Suppressor macrophage treated with lipopolysaccharide for 4 hours (primary cell): ENCODE measurements around the gene RNU6-9.
A peak's percentile ranks its signal among the peaks of the same experiment; 100 is the strongest.
"Not testable (repeated sequence)": the region's sequence is repeated elsewhere in the genome, so short reads cannot be mapped to it uniquely, and the experiment has no call there.

Source experiments
- DNase-seq: peaks from one replicate; pipeline ENCODE4 v3.0.0-alpha.2; 2020

RNU6-9 gene

GRCh38 chr19:892894-893689 is at the start of gene RNU6-9, which contains the start of gene MED16:
Gene RNU6-9, plus strand, starts transcription at chr19:893484.
Gene MED16, minus strand, starts transcription at chr19:893187. Its CDS starts 2,056 bp downstream, at chr19:891131.
- DNase-seq, result peak; percentile 97

- DNase-seq, result no peak
Observed at GRCh38 chr19:843836-844545, 49.3 kb upstream of the RNU6-9 start.

GRCh38 chr19:844546-844971 is 48.7 kb upstream of the RNU6-9 start:
- DNase-seq, result no peak

GRCh38 chr19:845707-846521 is 47.4 kb upstream of the RNU6-9 start:
- DNase-seq, result no peak

- no peak for DNase-seq
Observed at GRCh38 chr19:848386-848921, 44.8 kb upstream of the RNU6-9 start.

GRCh38 chr19:849195-849594 is 44.1 kb upstream of the RNU6-9 start:
- DNase-seq, result not testable (repeated sequence)

DNA sequence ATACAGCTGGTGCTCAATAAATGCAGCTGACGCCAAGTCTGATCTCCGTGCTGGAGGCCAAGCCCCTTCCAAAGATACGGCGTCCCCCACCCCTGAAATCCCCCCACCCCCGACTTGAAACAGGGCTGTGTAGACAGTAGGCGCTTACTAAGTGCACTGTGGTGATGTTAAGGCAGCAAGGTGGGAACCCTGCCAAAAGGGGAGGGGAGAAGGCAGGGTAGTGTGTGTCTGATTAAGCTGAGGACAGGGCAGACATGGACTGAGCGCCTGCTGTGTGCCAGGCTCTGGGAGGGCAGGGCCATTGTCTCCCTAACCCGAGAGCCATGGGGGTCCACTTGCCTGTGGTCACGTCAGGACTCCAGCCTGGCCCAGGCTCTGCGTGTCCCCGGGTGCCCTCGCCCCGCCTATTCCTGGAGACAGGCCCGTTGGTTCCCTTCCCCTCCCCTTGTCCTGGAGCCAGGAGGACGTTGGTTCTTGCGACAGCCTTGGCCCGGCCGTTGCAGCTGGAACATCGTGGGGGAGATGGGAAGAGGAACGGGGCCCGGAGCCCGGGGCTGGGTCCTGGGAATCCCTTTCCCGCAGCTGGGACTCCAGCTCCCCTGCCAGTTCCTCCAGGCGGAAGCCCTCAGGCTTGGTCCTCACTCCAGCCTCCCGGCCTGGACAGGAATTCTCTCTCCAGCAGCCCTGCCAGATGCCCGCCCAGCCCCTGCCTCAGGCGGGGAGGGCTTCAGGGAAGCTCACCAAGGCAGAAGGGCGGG is 42.9 kb upstream of the RNU6-9 start:
- peak; percentile 81 for DNase-seq

- DNase-seq, result no peak
Observed at GRCh38 chr19:850979-851335, 42.3 kb upstream of the RNU6-9 start.

DNA sequence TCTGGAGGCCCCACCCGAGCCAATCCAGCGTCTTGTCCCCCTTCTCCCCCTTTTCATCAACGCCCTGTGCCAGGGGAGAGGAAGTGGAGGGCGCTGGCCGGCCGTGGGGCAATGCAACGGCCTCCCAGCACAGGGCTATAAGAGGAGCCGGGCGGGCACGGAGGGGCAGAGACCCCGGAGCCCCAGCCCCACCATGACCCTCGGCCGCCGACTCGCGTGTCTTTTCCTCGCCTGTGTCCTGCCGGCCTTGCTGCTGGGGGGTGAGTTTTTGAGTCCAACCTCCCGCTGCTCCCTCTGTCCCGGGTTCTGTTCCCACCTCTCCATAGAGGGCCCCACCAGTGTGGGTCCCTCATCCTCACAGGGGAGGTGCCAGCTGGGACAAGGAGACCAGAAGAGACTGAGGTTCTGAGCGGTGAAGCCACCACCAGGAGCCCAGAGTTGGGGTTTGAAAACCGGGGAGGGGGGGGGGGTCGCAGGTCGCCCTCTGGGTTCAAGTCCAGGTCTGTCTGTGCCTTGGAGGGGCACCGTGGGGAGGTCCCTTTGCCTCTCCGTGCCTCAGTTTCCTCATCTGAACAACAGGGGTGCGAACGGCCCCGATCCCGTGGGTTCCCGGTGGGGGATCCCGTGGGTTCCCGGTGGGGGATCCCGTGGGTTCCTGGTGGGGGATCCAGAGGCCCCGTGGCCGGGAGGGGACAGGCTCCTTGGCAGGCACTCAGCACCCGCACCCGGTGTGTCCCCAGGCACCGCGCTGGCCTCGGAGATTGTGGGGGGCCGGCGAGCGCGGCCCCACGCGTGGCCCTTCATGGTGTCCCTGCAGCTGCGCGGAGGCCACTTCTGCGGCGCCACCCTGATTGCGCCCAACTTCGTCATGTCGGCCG is 40.9 kb upstream of the RNU6-9 start, which contains the start of gene ELANE:
TSS of gene ELANE (plus strand) at position 168 of the 878 bp plus-strand sequence. CDS start at position 194, 26 bp downstream.
- no peak for DNase-seq

- DNase-seq, result no peak
Observed at GRCh38 chr19:853014-853585, 40.2 kb upstream of the RNU6-9 start.

GRCh38 chr19:853614-854220 is 39.6 kb upstream of the RNU6-9 start:
- not testable (repeated sequence) for DNase-seq

DNA sequence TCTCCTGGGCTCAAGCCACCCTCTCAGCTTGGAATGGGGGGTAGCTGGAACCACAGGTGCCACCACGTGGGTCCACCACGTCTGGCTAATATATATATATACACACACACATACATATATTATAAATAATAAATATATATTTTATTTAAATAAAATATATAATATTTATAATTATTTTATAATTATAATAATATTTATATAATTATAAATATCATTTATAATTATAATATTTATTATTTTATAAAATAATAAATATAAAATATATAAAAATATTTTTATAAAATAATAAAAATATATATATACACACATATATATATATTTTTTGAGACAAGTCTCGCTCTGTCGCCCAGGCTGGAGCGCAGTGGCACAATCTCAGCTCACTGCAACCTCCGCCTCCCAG is 38.7 kb upstream of the RNU6-9 start:
- DNase-seq, result no peak

DNA sequence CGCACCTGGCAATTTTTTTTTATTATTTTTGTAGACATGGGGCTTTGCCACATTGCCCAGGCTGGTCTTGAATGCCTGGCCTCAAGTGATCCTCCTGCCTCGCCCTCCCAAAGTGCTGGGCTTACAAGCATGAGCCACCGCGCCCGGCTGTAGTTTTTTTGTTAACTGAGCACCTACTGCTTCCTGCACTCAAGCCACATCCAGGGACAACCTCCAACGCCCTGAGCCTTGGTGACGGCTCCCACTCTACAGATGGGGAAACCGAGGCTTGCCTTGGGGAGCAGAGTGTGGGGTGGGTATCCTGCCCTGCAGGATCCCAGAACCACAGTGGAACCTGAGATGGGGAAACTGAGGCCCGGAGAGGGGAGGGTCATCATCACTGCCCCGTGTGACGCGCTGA is 38.1 kb upstream of the RNU6-9 start:
- no peak for DNase-seq

GRCh38 chr19:855566-856120 is 37.6 kb upstream of the RNU6-9 start:
- DNase-seq, result no peak

GRCh38 chr19:858284-858683 is 35.0 kb upstream of the RNU6-9 start:
- no peak for DNase-seq

DNA sequence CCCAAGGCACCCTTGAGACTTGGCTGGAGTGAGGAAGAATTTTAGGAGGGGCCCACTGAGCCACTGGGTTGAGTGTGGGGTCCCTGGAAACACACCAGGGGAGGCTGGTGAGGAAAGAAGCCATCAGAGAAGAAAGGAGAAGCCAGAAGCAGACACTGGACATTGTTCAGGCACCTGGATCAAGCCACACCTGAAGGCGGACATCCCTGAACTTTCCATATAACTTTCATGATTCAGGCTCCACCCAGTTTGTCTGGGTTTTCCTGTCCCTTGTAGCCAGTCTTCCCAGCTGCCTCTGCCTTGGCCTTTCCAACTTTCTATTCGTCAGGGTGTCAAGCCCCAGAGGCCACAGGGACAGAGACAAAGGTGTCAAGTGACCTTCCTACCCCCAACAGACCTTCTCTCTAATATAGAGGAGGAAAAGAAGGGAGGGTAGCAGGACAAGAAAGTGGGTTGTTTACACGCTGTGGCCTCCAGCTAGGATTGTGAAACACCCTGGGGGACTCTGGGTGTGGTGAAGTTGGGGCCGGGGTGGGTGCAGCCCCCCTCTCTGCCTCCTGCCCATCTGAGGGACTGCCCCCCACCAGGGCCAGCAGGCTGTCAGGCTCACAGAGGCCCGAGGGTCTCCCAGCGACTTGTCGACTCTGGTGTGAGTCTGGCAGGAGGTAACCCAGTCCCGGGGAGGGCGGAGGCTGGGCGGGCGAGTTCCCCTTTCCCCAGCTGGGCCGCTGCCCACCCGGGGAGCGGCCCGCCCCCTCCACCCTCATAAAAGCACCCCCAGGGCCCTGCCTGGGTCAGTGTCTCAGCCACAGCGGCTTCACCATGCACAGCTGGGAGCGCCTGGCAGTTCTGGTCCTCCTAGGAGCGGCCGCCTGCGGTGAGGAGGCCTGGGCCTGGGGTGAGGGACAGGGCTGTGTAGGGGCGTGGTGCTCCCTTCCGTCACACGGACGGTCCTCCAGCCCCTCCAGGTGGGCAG is 34.1 kb upstream of the RNU6-9 start, which contains the start of gene CFD:
TSS of gene CFD (plus strand) at position 797 of the 976 bp plus-strand sequence. CDS start at position 823, 26 bp downstream.
- DNase-seq, result peak; percentile 59

- no peak for DNase-seq
Observed at GRCh38 chr19:861141-861755, 32.0 kb upstream of the RNU6-9 start.
